ENCODE data around the gene C13orf46. TPM values are rescaled to one million over a fixed set of nuclear protein-coding genes. Genes with fewer than 3 reads are reported as not detected.
"Not testable (repeated sequence)": the region's sequence is repeated elsewhere in the genome, so short reads cannot be mapped to it uniquely, and the experiment has no call there.

The C13orf46 gene
- polyA plus RNA-seq, 3 donors: 0.06 to 0.18 (median 0.15) TPM

- DNase-seq: no peak
These were observed 21.2 kb upstream of the C13orf46 start for GRCh38 chr13:113995051-113995601.

- DNase-seq: no peak
These were observed 18.6 kb upstream of the C13orf46 start for GRCh38 chr13:113992276-113993005.

- DNase-seq: no peak
These were observed 17.9 kb upstream of the C13orf46 start for GRCh38 chr13:113991676-113992179.

GRCh38 chr13:113991191-113991669, 17.4 kb upstream of the C13orf46 start:
- DNase-seq: no peak

- DNase-seq: no peak
These were observed 16.5 kb upstream of the C13orf46 start for GRCh38 chr13:113990321-113990837.

- DNase-seq: no peak
These were observed 15.9 kb upstream of the C13orf46 start for GRCh38 chr13:113989585-113990300.

GRCh38 chr13:113988859-113989258, 15.0 kb upstream of the C13orf46 start:
- DNase-seq: not testable (repeated sequence)

- DNase-seq: no peak
These were observed 8.4 kb upstream of the C13orf46 start for GRCh38 chr13:113982296-113982661.

GRCh38 chr13:113981611-113982295, 7.9 kb upstream of the C13orf46 start:
- no peak for DNase-seq

GRCh38 chr13:113981194-113981605, 7.3 kb upstream of the C13orf46 start:
- no peak for DNase-seq

- DNase-seq: no peak
These were observed 6.7 kb upstream of the C13orf46 start for GRCh38 chr13:113980489-113981064.

GRCh38 chr13:113979791-113980471, 6.1 kb upstream of the C13orf46 start:
- DNase-seq: no peak

GRCh38 chr13:113978741-113979481, 5.0 kb upstream of the C13orf46 start:
- no peak for DNase-seq

- DNase-seq: no peak
These were observed 4.1 kb upstream of the C13orf46 start for GRCh38 chr13:113977976-113978375.

- DNase-seq: no peak
These were observed 3.1 kb upstream of the C13orf46 start for GRCh38 chr13:113976711-113977684.

GRCh38 chr13:113975416-113975815, 1.5 kb upstream of the C13orf46 start:
- no peak for DNase-seq

- no peak for DNase-seq
These were observed 717 bp upstream of the C13orf46 start for GRCh38 chr13:113974304-113975281.

Measured in renal pelvis (tissue), 4 donors.